ENCODE data around the gene RDH5.

DNA sequence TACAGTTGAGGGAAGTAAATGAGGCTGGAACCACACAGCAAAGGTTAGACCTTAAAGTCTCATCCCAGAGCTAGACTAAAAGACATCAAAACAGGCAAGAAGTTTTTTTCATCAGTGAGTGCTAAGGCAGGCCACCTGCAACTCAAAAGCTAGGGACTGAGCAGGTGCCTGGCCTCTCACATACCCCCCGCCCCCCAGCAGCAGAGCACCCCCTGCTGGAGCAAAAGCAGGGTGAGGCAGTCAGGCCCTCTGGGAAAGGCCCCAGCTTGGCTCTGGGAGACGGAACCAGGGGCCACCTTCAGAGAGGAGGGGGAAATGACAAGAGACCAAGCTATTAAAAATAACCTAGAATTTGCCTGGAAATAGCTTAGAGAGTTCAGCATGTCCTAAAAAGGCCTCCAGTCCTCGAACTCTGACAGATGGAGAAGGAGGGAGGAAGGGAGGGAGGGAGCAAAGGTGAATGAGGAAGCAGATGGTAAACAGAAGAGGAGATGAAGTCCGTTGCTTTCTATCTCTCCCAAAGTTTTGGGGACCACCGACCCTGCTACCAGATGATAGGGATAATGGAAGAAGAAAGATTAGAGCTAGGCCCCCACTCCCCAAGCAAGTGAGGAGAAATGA is 14.3 kb upstream of the RDH5 start:
- TF ChIP-seq, protein P1, sequence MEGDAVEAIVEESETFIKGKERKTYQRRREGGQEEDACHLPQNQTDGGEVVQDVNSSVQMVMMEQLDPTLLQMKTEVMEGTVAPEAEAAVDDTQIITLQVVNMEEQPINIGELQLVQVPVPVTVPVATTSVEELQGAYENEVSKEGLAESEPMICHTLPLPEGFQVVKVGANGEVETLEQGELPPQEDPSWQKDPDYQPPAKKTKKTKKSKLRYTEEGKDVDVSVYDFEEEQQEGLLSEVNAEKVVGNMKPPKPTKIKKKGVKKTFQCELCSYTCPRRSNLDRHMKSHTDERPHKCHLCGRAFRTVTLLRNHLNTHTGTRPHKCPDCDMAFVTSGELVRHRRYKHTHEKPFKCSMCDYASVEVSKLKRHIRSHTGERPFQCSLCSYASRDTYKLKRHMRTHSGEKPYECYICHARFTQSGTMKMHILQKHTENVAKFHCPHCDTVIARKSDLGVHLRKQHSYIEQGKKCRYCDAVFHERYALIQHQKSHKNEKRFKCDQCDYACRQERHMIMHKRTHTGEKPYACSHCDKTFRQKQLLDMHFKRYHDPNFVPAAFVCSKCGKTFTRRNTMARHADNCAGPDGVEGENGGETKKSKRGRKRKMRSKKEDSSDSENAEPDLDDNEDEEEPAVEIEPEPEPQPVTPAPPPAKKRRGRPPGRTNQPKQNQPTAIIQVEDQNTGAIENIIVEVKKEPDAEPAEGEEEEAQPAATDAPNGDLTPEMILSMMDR (IDR thresholded peaks at IDR 0.05), result no peak
- TF ChIP-seq POLR2A (IDR thresholded peaks at IDR 0.05), result no peak
